GM12891 (cell line): Measurements from ENCODE around the gene REEP2.

Source experiments
- PAX5 ChIP-seq: IDR thresholded peaks from 2 replicates; pipeline ENCODE4 v1.6.1; 2011; ENCODE audit warnings: low read length, moderate library complexity, mild to moderate bottlenecking; ENCODE audit not compliant: insufficient read depth, severe bottlenecking
- POLR2A ChIP-seq: IDR thresholded peaks from 2 replicates; pipeline ENCODE4 v1.6.1; 2011; ENCODE audit warnings: low read depth, low read length, control low read depth
- POLR2AphosphoS5 ChIP-seq: IDR thresholded peaks from 2 replicates; pipeline ENCODE4 v1.6.1; 2011; ENCODE audit warnings: low read depth, low read length, control low read depth
- TAF1 ChIP-seq: IDR thresholded peaks from 2 replicates; pipeline ENCODE4 v1.6.1; 2011; ENCODE audit warnings: low read depth, low read length, control low read depth

DNA sequence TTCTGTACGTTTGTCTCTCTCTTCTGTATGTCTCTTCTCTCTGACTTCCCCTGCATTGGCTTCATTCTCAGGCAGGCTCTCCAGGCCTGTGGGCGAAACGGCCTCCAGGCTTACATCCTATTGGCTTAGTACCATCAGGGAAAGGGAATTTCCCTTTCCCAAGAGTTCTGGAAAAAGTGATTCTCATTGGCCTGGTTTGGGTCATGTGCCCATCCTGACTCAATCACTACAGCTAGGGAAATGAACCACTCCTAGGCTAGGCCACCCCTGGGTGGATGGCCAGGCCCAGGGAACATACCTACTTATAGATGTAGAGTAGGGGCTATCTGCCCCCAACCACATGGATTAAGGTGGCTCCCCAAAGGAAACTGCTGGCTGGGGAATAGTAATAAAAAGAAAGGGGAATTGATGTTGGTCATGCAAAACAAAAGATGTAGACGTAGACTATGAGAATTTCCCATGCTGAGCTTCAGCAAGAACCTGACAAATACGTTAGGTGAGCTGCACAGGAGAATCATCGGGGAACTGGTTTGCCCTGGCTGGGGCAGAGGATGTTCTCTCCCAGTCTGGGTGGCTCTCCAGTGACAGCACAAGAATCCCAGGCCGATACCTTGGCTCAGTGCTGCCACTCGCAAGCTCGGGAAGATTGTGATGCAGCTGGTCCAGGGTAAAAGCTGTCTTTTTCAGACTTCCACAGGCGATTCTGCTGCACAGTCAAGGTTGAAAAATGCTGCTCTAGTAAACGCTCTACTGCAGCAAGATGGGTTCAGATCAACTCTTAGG is 22.7 kb downstream of the REEP2 start:
- TF ChIP-seq POLR2AphosphoS5 (no peak), POLR2A (no peak), TAF1 (no peak), PAX5 (no peak)
